ENCODE results near the gene KRTCAP3.

The KRTCAP3 gene

DNA sequence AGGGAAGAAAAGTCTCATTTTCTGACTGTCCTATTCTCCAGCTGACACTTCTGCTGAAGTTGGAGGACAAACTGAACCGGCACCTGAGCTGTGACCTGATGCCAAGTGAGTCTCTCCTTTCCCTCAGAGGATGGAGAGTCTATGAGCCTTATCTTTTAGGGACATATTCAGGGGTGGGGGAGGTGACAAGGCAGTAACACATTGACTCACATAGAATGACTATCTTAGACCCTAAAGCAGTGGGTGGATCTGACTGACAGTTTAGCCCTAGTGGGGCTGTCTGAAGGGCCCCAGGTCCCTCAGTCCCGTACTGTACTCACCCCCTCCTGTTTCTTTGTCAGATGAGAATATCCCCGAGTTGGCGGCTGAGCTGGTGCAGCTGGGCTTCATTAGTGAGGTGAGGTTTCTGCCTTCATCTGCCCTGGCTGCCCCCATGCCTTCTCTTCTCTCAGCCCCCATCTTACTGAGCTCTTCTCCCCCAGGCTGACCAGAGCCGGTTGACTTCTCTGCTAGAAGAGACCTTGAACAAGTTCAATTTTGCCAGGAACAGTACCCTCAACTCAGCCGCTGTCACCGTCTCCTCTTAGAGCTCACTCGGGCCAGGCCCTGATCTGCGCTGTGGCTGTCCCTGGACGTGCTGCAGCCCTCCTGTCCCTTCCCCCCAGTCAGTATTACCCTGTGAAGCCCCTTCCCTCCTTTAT lies 805 bp upstream of the KRTCAP3 start:
- no peak for DNase-seq (ENCODE audit: low spot score)

DNA sequence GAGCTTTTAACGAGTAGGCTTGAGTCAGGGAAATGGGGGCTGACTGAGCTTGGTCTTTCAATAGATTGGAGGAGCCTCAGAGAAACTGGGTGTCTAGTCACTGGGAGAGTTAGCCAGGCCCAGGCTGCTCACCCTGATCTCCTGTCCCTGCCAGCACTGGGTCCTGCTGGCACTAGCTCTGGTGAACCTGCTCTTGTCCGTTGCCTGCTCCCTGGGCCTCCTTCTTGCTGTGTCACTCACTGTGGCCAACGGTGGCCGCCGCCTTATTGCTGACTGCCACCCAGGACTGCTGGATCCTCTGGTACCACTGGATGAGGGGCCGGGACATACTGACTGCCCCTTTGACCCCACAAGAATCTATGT lies 720 bp downstream of the KRTCAP3 start:
- DNase-seq (ENCODE audit: low spot score): peak; percentile 31

GRCh38 chr2:27445155-27445554 lies 3.0 kb downstream of the KRTCAP3 start:
- DNase-seq (ENCODE audit: low spot score): no peak

- DNase-seq (ENCODE audit: low spot score): no peak
Observed at GRCh38 chr2:27445615-27446014, 3.4 kb downstream of the KRTCAP3 start.

GRCh38 chr2:27446057-27446456 lies 3.9 kb downstream of the KRTCAP3 start:
- no peak for DNase-seq (ENCODE audit: low spot score)

DNA sequence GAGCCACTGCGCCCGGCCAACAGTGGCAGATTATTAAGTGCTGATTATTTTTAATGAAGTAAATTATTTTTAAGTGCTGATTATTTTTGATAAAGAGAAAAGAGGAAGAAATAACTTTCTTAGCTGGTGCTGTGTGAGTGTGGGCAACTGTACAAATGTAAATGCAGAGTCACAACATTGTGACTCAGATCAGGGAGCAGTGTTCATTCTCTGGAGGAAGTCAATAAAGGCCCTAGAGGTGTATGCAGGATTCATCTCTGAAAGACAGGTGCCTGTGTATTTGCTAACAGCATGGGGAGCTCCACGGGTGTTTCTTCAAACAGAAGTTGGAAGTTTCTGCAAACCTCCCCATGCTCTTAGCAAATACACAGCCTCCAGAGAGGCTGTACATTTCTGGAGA lies 6.2 kb downstream of the KRTCAP3 start:
- no peak for DNase-seq (ENCODE audit: low spot score)

GRCh38 chr2:27451095-27451494 lies 8.9 kb downstream of the KRTCAP3 start:
- DNase-seq (ENCODE audit: low spot score): no peak

- no peak for DNase-seq (ENCODE audit: low spot score)
Observed at GRCh38 chr2:27453968-27454367, 11.8 kb downstream of the KRTCAP3 start.

GRCh38 chr2:27461118-27461517 lies 18.9 kb downstream of the KRTCAP3 start:
- DNase-seq (ENCODE audit: low spot score): no peak

- no peak for DNase-seq (ENCODE audit: low spot score)
Observed at GRCh38 chr2:27464443-27464842, 22.3 kb downstream of the KRTCAP3 start.

DNA sequence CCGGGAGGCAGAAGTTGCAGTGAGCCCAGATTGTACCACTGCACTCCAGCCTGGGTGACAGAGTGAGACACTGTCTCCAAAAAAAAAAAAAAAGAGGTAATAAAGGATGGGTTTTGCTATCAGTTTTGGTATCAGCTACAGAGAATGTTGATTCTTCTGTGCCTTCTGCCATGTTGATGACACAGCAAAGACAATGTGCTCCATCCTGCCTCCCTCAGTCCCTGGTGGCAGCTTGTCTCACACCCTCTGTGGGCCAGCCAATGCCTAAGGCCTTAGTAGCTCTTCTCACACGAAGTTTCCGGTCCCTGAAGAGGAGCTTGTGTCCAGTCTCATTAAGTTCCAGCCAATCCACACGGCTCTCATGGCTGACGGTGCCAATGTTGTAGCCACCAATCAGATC lies 29.8 kb downstream of the KRTCAP3 start:
- no peak for DNase-seq (ENCODE audit: low spot score)

DNA sequence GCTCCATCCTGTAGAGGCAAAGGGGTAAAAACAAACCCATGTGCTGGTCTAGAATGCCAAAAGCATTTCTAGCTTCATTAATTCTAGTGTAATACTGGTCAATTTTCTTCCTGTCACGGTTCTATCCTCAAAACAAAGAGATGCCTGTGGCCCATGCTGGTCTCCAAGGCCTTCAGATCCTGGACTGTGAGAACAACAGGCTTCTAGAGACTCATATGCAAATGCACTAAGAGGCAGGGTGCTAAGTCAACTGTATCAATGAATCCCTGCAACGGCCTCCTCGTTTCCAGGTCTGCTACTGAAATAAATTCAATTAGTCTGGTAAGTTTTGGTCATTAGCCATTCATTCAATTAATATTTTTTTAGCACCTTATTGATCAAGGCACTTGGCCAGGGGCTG lies 43.3 kb downstream of the KRTCAP3 start:
- DNase-seq (ENCODE audit: low spot score): no peak

GRCh38 chr2:27489118-27489497 lies 46.9 kb downstream of the KRTCAP3 start:
- peak; percentile 20 for DNase-seq (ENCODE audit: low spot score)

- DNase-seq (ENCODE audit: low spot score): peak; percentile 99
Observed at GRCh38 chr2:27489498-27490397, 47.6 kb downstream of the KRTCAP3 start, which contains the start of gene IFT172. TSS of gene IFT172 (minus strand) at chr2:27489743. CDS start at chr2:27489653, 90 bp downstream.

DNA sequence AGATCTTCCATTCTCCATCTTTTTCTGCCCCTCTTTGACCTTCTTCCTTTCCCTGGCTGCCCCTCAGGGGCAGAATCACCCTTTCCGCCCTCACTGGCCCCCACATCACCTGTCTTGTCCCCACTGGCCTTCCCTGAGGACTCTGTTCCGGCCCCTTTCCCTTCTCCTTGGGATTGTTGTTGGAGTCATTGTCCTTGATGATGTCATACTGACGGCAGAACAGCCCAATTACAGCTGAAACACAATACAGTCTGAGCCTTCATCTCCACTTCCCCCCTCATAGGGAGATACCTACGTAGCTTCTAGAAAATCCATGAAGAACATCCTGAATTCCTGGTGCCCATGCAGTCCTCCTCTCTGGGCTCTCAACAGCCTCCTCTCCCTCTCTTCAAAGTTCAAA lies 50.4 kb downstream of the KRTCAP3 start:
- no peak for DNase-seq (ENCODE audit: low spot score)

- DNase-seq (ENCODE audit: low spot score): no peak
Observed at GRCh38 chr2:27493948-27494283, 51.7 kb downstream of the KRTCAP3 start.

Data from AG20443 (cell line).